H1 (cell line): ENCODE measurements around the gene OLFM3. TPM values are rescaled to one million over a fixed set of nuclear protein-coding genes. Genes with fewer than 3 reads are reported as not detected.

ENCODE experiments used
- CTCF ChIA-PET: fragments of 300-600 bp; sonication (Branson Sonifier 250); formaldehyde crosslinking; loops from one replicate; lab custom pipeline; 2021; ENCODE audit not compliant: partially characterized antibody; lab: Charles Lee
- POLR2A ChIA-PET: fragments of 300-600 bp; sonication (Branson Sonifier 250); formaldehyde crosslinking; loops from one replicate; lab custom pipeline; 2021; ENCODE audit warnings: inconsistent platforms; ENCODE audit not compliant: partially characterized antibody; lab: Charles Lee
- DNase-seq, 2 experiments: peaks; one replicate each; pipeline versions ENCODE4 v3.0.0 to v3.0.0-alpha.2; 2010 to 2022; ENCODE audit warnings: low spot score in 2 of 2, low read depth in 1 of 2, mixed read lengths in 1 of 2
- FAIRE-seq: peaks from 2 replicates; lab custom pipeline; 2011; peaks lifted over from hg19 to GRCh38; lab: Jason Lieb, UNC
- H2AFZ ChIP-seq: 2 replicates; pipeline ENCODE4 v1.8.1; 2012; ENCODE audit warnings: low read length, inconsistent platforms
- H2AK5ac ChIP-seq: 2 replicates; pipeline ENCODE4 v1.6.1; 2013; ENCODE audit warnings: low read depth, low read length
- H2BK120ac ChIP-seq: replicated peaks from 2 replicates; pipeline ENCODE3; 2013; ENCODE audit warnings: low read depth, low read length, inconsistent platforms
- H2BK12ac ChIP-seq: 2 replicates; pipeline ENCODE4 v1.6.1; 2013; ENCODE audit warnings: low read depth, low read length
- H2BK15ac ChIP-seq: 2 replicates; pipeline ENCODE4 v1.6.1; 2013; ENCODE audit warnings: low read length
- H2BK20ac ChIP-seq: 2 replicates; pipeline ENCODE4 v1.6.1; 2013; ENCODE audit warnings: low read length
- H2BK5ac ChIP-seq: 2 replicates; pipeline ENCODE4 v1.6.1; 2013; ENCODE audit warnings: low read depth, low read length
- H3K14ac ChIP-seq: 2 replicates; pipeline ENCODE4 v1.6.1; 2013; ENCODE audit warnings: inconsistent platforms; ENCODE audit not compliant: insufficient read length
- H3K18ac ChIP-seq: 2 replicates; pipeline ENCODE4 v1.6.1; 2013; ENCODE audit warnings: low read length; ENCODE audit errors: extremely low read depth
- H3K23ac ChIP-seq: 2 replicates; pipeline ENCODE4 v1.6.1; 2013; ENCODE audit warnings: inconsistent platforms; ENCODE audit not compliant: insufficient read length
- H3K23me2 ChIP-seq: 2 replicates; pipeline ENCODE4 v1.6.1; 2013; ENCODE audit warnings: low read depth, low read length
- H3K27ac ChIP-seq: 2 replicates; pipeline ENCODE4 v1.6.1; 2011; ENCODE audit warnings: low read depth, low read length, inconsistent platforms
- H3K27me3 ChIP-seq, 4 experiments: replicated peaks in 1 of 4; 1 replicate in 1 of 4; 2 replicates in 3 of 4; pipeline versions ENCODE4 v1.6.1 to v1.8.1; 2011 to 2013; ENCODE audit warnings: low read length in 3 of 4, mild to moderate bottlenecking in 3 of 4, inconsistent platforms in 2 of 4, mixed read lengths in 2 of 4, moderate library complexity in 1 of 4; ENCODE audit not compliant: control insufficient read depth in 3 of 4, insufficient read depth in 3 of 4; ENCODE audit errors: extremely low read depth in 1 of 4
- H3K36me3 ChIP-seq, 4 experiments: 2 replicates each; pipeline versions ENCODE4 v1.6.1 to v1.8.1; 2011 to 2013; ENCODE audit warnings: mild to moderate bottlenecking in 4 of 4, low read length in 3 of 4, moderate library complexity in 2 of 4, control low read depth in 1 of 4, inconsistent platforms in 1 of 4; ENCODE audit not compliant: insufficient read depth in 4 of 4, control insufficient read depth in 2 of 4
- H3K4ac ChIP-seq: replicated peaks from 2 replicates; pipeline ENCODE3; 2013; ENCODE audit warnings: low read length, low read depth, mixed read lengths, inconsistent platforms; ENCODE audit not compliant: insufficient read length
- H3K4me1 ChIP-seq, 4 experiments: replicated peaks in 1 of 4; 1 replicate in 1 of 4; 2 replicates in 3 of 4; pipeline versions ENCODE4 v1.6.1 to v1.8.1; 2011 to 2013; ENCODE audit warnings: low read length in 3 of 4, inconsistent platforms in 2 of 4, mixed read lengths in 1 of 4; ENCODE audit not compliant: insufficient read depth in 4 of 4, control insufficient read depth in 3 of 4
- H3K4me2 ChIP-seq, 2 experiments: 2 replicates each; pipeline versions ENCODE4 v1.6.1 to v1.8.1; 2011 to 2013; ENCODE audit warnings: low read depth in 2 of 2, low read length in 2 of 2, control low read depth in 1 of 2, inconsistent platforms in 1 of 2, mild to moderate bottlenecking in 1 of 2; ENCODE audit not compliant: insufficient read depth in 1 of 2
- H3K4me3 ChIP-seq, 4 experiments: fragments of 200-600, 300-600 bp in 1 of 4; sonication (generic), shearing (Covaris generic), sonication (Bioruptor Twin) in 1 of 4; 2 replicates each; pipeline versions ENCODE4 v1.5.1 to v1.8.1; 2011 to 2016; ENCODE audit warnings: low read length in 4 of 4, low read depth in 3 of 4, control low read depth in 2 of 4, inconsistent platforms in 2 of 4, mild to moderate bottlenecking in 2 of 4, mixed read lengths in 1 of 4, moderate library complexity in 1 of 4; ENCODE audit not compliant: insufficient read depth in 2 of 4; ENCODE audit errors: extremely low read depth in 1 of 4
- H3K56ac ChIP-seq: replicated peaks from 2 replicates; pipeline ENCODE3; 2013; ENCODE audit warnings: low read depth, mild to moderate bottlenecking, mixed read lengths, low read length, inconsistent platforms; ENCODE audit not compliant: insufficient read length
- H3K79me1 ChIP-seq: 2 replicates; pipeline ENCODE4 v1.6.1; 2013; ENCODE audit warnings: low read depth, low read length, control low read depth
- H3K79me2 ChIP-seq, 2 experiments: 2 replicates each; pipeline versions ENCODE4 v1.6.1 to v1.8.1; 2012 to 2013; ENCODE audit warnings: low read length in 2 of 2, mild to moderate bottlenecking in 2 of 2, inconsistent platforms in 1 of 2; ENCODE audit not compliant: insufficient read depth in 2 of 2, control insufficient read depth in 1 of 2
- H3K9ac ChIP-seq, 4 experiments: replicated peaks in 1 of 4; 1 replicate in 1 of 4; 2 replicates in 3 of 4; pipeline versions ENCODE4 v1.6.1 to v1.8.1; 2011 to 2013; ENCODE audit warnings: low read depth in 3 of 4, low read length in 3 of 4, control low read depth in 2 of 4, mild to moderate bottlenecking in 2 of 4, moderate library complexity in 2 of 4, inconsistent platforms in 1 of 4; ENCODE audit errors: extremely low read depth in 1 of 4
- H3K9me3 ChIP-seq, 2 experiments: 2 replicates each; pipeline versions ENCODE4 v1.6.1 to v1.8.1; 2012 to 2013; ENCODE audit warnings: mild to moderate bottlenecking in 2 of 2, moderate library complexity in 2 of 2, control low read depth in 1 of 2, inconsistent platforms in 1 of 2, low read depth in 1 of 2, low read length in 1 of 2, mixed read lengths in 1 of 2; ENCODE audit not compliant: insufficient read depth in 2 of 2
- H4K20me1 ChIP-seq, 2 experiments: replicated peaks in 1 of 2; 2 replicates each; pipeline versions ENCODE3 to v1.8.1; 2011 to 2013; ENCODE audit warnings: inconsistent platforms in 2 of 2, low read length in 2 of 2, mild to moderate bottlenecking in 1 of 2; ENCODE audit not compliant: insufficient read depth in 2 of 2, control insufficient read depth in 1 of 2
- H4K5ac ChIP-seq: 2 replicates; pipeline ENCODE4 v1.6.1; 2013; ENCODE audit warnings: low read length, low read depth, mixed read lengths, inconsistent platforms; ENCODE audit not compliant: insufficient read length
- H4K8ac ChIP-seq: 2 replicates; pipeline ENCODE4 v1.8.0; 2013; ENCODE audit warnings: mild to moderate bottlenecking, moderate library complexity, low read length, inconsistent platforms; ENCODE audit not compliant: insufficient read depth; ENCODE audit errors: extremely low read depth
- H4K91ac ChIP-seq: replicated peaks from 2 replicates; pipeline ENCODE3; 2013; ENCODE audit warnings: low read length, mixed read lengths, inconsistent platforms; ENCODE audit not compliant: insufficient read length
- BACH1 ChIP-seq: IDR thresholded peaks from 2 replicates; pipeline ENCODE4 v1.6.1; 2012; ENCODE audit warnings: low read length, improper control_type of control experiment
- BCL11A ChIP-seq, 2 experiments: IDR thresholded peaks; one replicate each; pipeline ENCODE4 v1.6.1; 2011; ENCODE audit warnings: low read depth in 2 of 2, low read length in 2 of 2, mild to moderate bottlenecking in 2 of 2
- CBX8 ChIP-seq: fragments of 300-800, 300-1000 bp; sonication (generic); IDR thresholded peaks from 2 replicates; pipeline ENCODE4 v1.7.1; 2016; ENCODE audit warnings: low read depth, low read length, borderline replicate concordance
- CEBPB ChIP-seq: IDR thresholded peaks from 2 replicates; pipeline ENCODE4 v1.6.1; 2012; ENCODE audit warnings: low read depth, low read length
- HDAC2 ChIP-seq, 2 experiments: fragments of 300-600 bp in 1 of 2; sonication (generic) in 1 of 2; IDR thresholded peaks; 2 replicates each; pipeline ENCODE4 v1.6.1; 2011 to 2012; ENCODE audit warnings: low read depth in 2 of 2, low read length in 2 of 2, mild to moderate bottlenecking in 2 of 2, moderate library complexity in 2 of 2, borderline replicate concordance in 1 of 2, inconsistent platforms in 1 of 2
- KDM5A ChIP-seq: fragments of 200-600 bp; IDR thresholded peaks from 2 replicates; pipeline ENCODE4 v1.7.1; 2012; ENCODE audit warnings: mild to moderate bottlenecking, low read length, inconsistent platforms, mixed read lengths
- MAX ChIP-seq: IDR thresholded peaks from 2 replicates; pipeline ENCODE4 v1.6.1; 2012; ENCODE audit warnings: inconsistent platforms
- POLR2A ChIP-seq, 2 experiments: IDR thresholded peaks; 1 replicate in 1 of 2; 2 replicates in 1 of 2; pipeline ENCODE4 v1.6.1; 2011; ENCODE audit warnings: low read depth in 2 of 2, low read length in 2 of 2, mild to moderate bottlenecking in 2 of 2; ENCODE audit errors: control extremely low read depth in 1 of 2
- SIN3A ChIP-seq, 2 experiments: IDR thresholded peaks in 1 of 2; conservative IDR thresholded peaks in 1 of 2; 2 replicates each; pipeline ENCODE4 v1.6.1; 2011 to 2012; ENCODE audit warnings: low read length in 2 of 2, improper control_type of control experiment in 1 of 2, low read depth in 1 of 2, mild to moderate bottlenecking in 1 of 2
- SIRT6 ChIP-seq: IDR thresholded peaks from one replicate; pipeline ENCODE4 v1.7.1; 2012; ENCODE audit warnings: low read length, inconsistent platforms
- TAF7 ChIP-seq: optimal IDR thresholded peaks from 2 replicates; pipeline ENCODE3; 2011; ENCODE audit warnings: low read depth, mild to moderate bottlenecking, inconsistent platforms, low read length, moderate library complexity, borderline replicate concordance
- TBP ChIP-seq: IDR thresholded peaks from 2 replicates; pipeline ENCODE4 v1.6.1; 2011; ENCODE audit warnings: low read depth, low read length, improper control_type of control experiment
- USF2 ChIP-seq: IDR thresholded peaks from 2 replicates; pipeline ENCODE4 v1.6.1; 2011; ENCODE audit warnings: low read length, improper control_type of control experiment
- ZNF274 ChIP-seq: IDR thresholded peaks from 2 replicates; pipeline ENCODE4 v1.7.0; 2012; ENCODE audit warnings: low read length, borderline replicate concordance; ENCODE audit errors: extremely low read depth
- WGBS, 2 experiments: shearing (Covaris generic) in 1 of 2; methylation state at CpG; one replicate each; pipeline versions ENCODE4 v1.1.6 to v1.1.7; 2013 to 2015; ENCODE audit warnings: low lambda C conversion rate in 2 of 2, mixed read lengths in 2 of 2, inconsistent platforms in 1 of 2, low coverage in 1 of 2, missing lambda C conversion rate in 1 of 2; ENCODE audit not compliant: insufficient replicate concordance in 2 of 2, insufficient coverage in 1 of 2, insufficient read length in 1 of 2; ENCODE audit errors: extremely low coverage in 1 of 2, missing lambda C conversion rate in 1 of 2; 5-methylcytosine and 5-hydroxymethylcytosine counted together
- polyA plus RNA-seq, 7 experiments: library from polyadenylated mRNA; depleted of rRNA in 3 of 7; stranded (reverse) in 5 of 7; unstranded in 2 of 7; fragments of >200 nt in 5 of 7; fragments of 200-250 nt in 2 of 7; gene quantifications; 1 replicate in 5 of 7; 2 replicates in 1 of 7; 4 replicates in 1 of 7; pipeline versions ENCODE4 v1.2.1 to v1.2.3, GENCODE V29; 2011 to 2013; ENCODE audit warnings: missing spikeins in 2 of 7, mixed read lengths in 2 of 7
- total RNA-seq: library from RNA; stranded (reverse); fragmentation: NEBNext Ultra II Directional; extraction: Animal tissue kit (Norgen Biotek cat#: 25700); gene quantifications from 2 replicates; pipeline ENCODE4 v1.2.1, GENCODE V29; 2021

Gene OLFM3
- total and polyA plus RNA-seq, 2 of the 8 experiments (the other 6 are each of a cell fraction or from before 2014, with no cell fraction given) = 0.30 to 0.32 TPM

GRCh38 chr1:101960142-101960541 is 36.6 kb downstream of the OLFM3 start:
- no peak overlapping the region for H2AK5ac ChIP-seq
- ChIA-PET POLR2A (no interaction called here), CTCF (interaction anchor here (0.7 to 1.3 kb wide), 2 partner anchors 11 to 523 kb away, joined by 3 to 4 read pairs; no protein-coding TSS in a partner anchor)
- no peaks in the 10 kb centered on the region for H3K4me1 ChIP-seq
- H3K36me3 ChIP-seq = no peaks in the 10 kb centered on the region
- no peak overlapping the region for H2BK15ac ChIP-seq
- no peaks in the 10 kb centered on the region for H3K27me3 ChIP-seq
- 92% methylated on average over 2 of the region's 2 CpGs; no CpG with 5 or more reads in 1 of the 2 experiments for WGBS, 2 experiments
- no peak overlapping the region for H3K18ac ChIP-seq
- no peak overlapping the region for H3K56ac ChIP-seq
- no peak overlapping the region for H4K8ac ChIP-seq
- no peak overlapping the region for H2BK12ac ChIP-seq
- H4K91ac ChIP-seq = no peak overlapping the region
- H3K4me2 ChIP-seq = no peak overlapping the region
- H3K23me2 ChIP-seq = no peaks in the 10 kb centered on the region
- no peak overlapping the region for H3K4me3 ChIP-seq
- H2BK5ac ChIP-seq = no peak overlapping the region
- H2BK20ac ChIP-seq = no peak overlapping the region
- no peak overlapping the region for H3K4ac ChIP-seq
- H3K79me2 ChIP-seq = no peaks in the 10 kb centered on the region
- H3K9ac ChIP-seq = no peak overlapping the region
- no peak overlapping the region for H3K27ac ChIP-seq
- no peak overlapping the region for H2AFZ ChIP-seq
- H4K5ac ChIP-seq = no peak overlapping the region
- no peaks in the 10 kb centered on the region for H3K9me3 ChIP-seq
- no peak overlapping the region for H3K23ac ChIP-seq
- no peaks in the 10 kb centered on the region for H3K79me1 ChIP-seq
- FAIRE-seq (no peak), DNase-seq (no peak)
- H3K14ac ChIP-seq = no peak overlapping the region
- H2BK120ac ChIP-seq = no peak overlapping the region
- no peaks in the 10 kb centered on the region for H4K20me1 ChIP-seq
- no peak for TF ChIP-seq ZNF274
- no peak for TF ChIP-seq SIN3A (conservative IDR thresholded peaks at IDR 0.05 in 1 of 2, IDR thresholded peaks at IDR 0.05 in 1 of 2; ENCODE audit: low read depth in 1 of 2, low read length in 2 of 2)
- no peak for TF ChIP-seq CBX8
- TF ChIP-seq BACH1 = no peak
- TF ChIP-seq USF2 = no peak
- TF ChIP-seq BCL11A (IDR thresholded peaks at IDR 0.05; ENCODE audit: low read depth in 2 of 2, low read length in 2 of 2) = no peak
- TF ChIP-seq CEBPB = no peak
- TF ChIP-seq KDM5A = no peak
- TF ChIP-seq TBP = no peak
- no peak for TF ChIP-seq TAF7
- TF ChIP-seq HDAC2 (IDR thresholded peaks at IDR 0.05; ENCODE audit: borderline replicate concordance in 1 of 2, low read depth in 2 of 2, low read length in 2 of 2) = no peak
- TF ChIP-seq MAX = no peak
- TF ChIP-seq POLR2A (IDR thresholded peaks at IDR 0.05; ENCODE audit: control extremely low read depth in 1 of 2, low read depth in 2 of 2, low read length in 2 of 2) = no peak
- TF ChIP-seq SIRT6 = no peak
